ENCODE measurements around the gene DNMBP. TPM values are rescaled to one million over a fixed set of nuclear protein-coding genes. Genes with fewer than 3 reads are reported as not detected.
A peak's percentile ranks its signal among the peaks of the same experiment; 100 is the strongest.

Gene DNMBP
- total and polyA plus RNA-seq, 8 donors = 14.8 to 43.9 (median 37.2) TPM

DNA sequence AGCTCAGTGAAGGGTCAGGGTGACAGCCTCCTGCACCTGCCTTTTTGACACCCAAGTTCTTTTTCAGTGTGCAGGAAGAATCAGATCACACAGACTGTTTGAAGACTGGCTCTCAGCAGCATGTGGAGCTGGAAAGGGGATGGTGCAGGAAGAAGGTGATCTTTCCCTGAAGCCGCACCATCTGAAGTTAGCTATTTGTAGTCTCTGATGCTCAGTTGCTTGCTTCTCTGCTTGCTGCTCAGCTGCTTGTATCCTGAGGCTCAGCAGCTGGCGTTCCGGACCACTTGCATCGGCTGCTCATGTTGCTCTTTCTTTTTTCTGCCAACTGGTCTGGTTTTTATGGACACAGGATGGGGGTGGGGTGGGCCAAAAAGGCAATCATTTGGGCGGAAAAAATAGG lies 15.8 kb upstream of the DNMBP start:
- H3K9me3 ChIP-seq = peaks cover 0 to 18% of the 10 kb centered on the region in 2 donors
- H3K27ac ChIP-seq = no peak overlapping the region
- ATAC-seq = no peak
- DNase-seq = no peak
- H3K4me1 ChIP-seq = no peaks in the 10 kb centered on the region
- H3K4me3 ChIP-seq = no peak overlapping the region
- intact Hi-C loops (cut with DNase I) = no loop called here
- TF ChIP-seq, protein P1, sequence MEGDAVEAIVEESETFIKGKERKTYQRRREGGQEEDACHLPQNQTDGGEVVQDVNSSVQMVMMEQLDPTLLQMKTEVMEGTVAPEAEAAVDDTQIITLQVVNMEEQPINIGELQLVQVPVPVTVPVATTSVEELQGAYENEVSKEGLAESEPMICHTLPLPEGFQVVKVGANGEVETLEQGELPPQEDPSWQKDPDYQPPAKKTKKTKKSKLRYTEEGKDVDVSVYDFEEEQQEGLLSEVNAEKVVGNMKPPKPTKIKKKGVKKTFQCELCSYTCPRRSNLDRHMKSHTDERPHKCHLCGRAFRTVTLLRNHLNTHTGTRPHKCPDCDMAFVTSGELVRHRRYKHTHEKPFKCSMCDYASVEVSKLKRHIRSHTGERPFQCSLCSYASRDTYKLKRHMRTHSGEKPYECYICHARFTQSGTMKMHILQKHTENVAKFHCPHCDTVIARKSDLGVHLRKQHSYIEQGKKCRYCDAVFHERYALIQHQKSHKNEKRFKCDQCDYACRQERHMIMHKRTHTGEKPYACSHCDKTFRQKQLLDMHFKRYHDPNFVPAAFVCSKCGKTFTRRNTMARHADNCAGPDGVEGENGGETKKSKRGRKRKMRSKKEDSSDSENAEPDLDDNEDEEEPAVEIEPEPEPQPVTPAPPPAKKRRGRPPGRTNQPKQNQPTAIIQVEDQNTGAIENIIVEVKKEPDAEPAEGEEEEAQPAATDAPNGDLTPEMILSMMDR (IDR thresholded peaks at IDR 0.05) = no peak
- H3K27me3 ChIP-seq = peaks cover 0 to 5% of the 10 kb centered on the region in 2 donors
- no peaks in the 10 kb centered on the region for H3K36me3 ChIP-seq

DNA sequence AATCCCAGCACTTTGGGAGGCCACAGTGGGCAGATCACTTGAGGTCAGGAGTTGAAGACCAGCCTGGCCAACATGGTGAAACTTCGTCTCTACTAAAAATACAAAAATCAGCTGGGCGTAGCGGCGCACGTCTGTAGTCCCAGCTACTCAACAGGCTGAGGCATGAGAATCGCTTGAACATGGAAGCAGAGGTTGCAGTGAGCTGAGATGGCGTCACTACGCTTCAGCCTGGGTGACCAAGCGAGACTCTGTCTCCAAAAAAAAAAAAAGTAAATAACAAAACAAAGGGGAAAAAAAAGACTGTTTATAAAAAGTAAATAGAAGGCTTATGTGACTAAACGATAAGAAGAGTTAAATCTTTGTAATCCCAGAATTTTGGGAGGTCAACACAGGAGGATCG lies 15.0 kb upstream of the DNMBP start:
- Histone ChIP-seq H3K4me3 (no peak overlapping the region), H3K27me3 (peaks cover 0 to 8% of the 10 kb centered on the region in 2 donors), H3K9me3 (peaks cover 0 to 18% of the 10 kb centered on the region in 2 donors), H3K27ac (no peak overlapping the region), H3K4me1 (no peaks in the 10 kb centered on the region), H3K36me3 (no peaks in the 10 kb centered on the region)
- TF ChIP-seq, protein P1 (IDR thresholded peaks at IDR 0.05) = no peak
- no peak for ATAC-seq
- no peak for DNase-seq
- intact Hi-C loops (cut with DNase I) = no loop called here

DNA sequence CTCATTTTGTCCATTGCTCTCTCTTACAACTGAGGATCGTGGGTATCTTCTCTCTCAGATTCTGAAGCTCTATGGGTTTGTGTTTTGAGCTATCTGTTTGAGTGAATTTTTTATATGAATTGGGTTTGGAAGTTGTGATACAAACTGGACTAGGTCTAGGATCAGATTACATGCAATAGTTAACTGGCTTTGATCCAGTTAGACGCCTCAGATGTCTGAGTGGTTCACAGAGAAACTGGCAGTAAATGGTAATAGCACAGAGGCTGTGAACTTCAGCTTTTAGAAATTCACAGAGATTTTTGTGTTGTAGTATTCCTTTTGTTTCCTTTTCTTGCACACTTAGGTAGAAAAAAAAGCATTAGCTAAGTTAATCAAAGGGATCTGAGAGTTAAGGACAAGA lies 12.7 kb upstream of the DNMBP start:
- TF ChIP-seq, protein P1 (IDR thresholded peaks at IDR 0.05) = no peak
- no peaks in the 10 kb centered on the region for H3K36me3 ChIP-seq
- peak in 1 of 4 donors; percentile 31 for DNase-seq
- intact Hi-C loops (cut with DNase I) = no loop called here
- H3K4me3 ChIP-seq = no peak overlapping the region
- H3K27ac ChIP-seq = no peak overlapping the region
- peaks cover 0 to 10% of the 10 kb centered on the region in 2 donors for H3K27me3 ChIP-seq
- no peak for ATAC-seq
- H3K9me3 ChIP-seq = peaks cover 0 to 5% of the 10 kb centered on the region in 2 donors
- no peaks in the 10 kb centered on the region for H3K4me1 ChIP-seq

DNA sequence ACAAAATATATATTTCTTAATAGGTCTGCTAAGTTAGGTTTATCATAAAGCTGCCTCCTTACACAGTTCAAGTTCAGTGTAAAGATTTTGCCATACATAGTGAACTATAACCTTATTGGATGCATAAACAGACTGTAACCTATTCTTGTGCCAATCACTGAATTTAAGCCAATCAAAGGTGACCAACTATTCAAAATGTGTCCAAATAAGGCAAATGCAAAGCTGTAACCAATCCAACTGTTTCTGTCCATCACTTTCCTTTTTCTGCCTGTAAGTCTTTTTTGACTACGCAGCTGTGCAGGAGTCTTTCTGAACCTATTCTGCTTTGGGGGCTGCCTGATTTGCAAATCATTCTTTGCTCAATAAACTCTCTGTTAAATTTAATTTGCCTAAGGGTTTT lies 11.6 kb upstream of the DNMBP start:
- ATAC-seq (no peak), DNase-seq (no peak)
- intact Hi-C loops (cut with DNase I) = no loop called here
- Histone ChIP-seq H3K27ac (no peak overlapping the region), H3K27me3 (peaks cover 0 to 10% of the 10 kb centered on the region in 2 donors), H3K36me3 (no peaks in the 10 kb centered on the region), H3K4me3 (no peak overlapping the region), H3K4me1 (no peaks in the 10 kb centered on the region), H3K9me3 (no peaks in the 10 kb centered on the region)
- TF ChIP-seq, protein P1 (IDR thresholded peaks at IDR 0.05) = no peak

DNA sequence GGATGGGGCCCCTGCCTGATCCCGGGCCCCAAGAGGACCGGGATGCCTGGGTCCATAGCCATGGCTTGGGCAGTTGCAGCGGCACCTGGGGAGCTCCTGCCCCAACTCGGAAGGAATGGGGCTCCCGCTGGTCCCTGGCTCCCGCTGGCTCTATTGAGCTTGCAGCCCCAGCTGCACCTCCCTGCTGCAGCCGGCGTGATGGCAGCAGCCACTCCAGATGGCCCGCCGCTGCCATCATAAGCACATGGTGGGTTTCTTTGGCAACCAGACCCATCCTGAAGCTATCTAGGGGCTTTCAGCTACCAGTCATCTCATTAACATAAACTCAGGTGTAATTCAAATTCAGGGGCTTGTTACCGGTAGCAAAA lies 11.1 kb upstream of the DNMBP start:
- ATAC-seq = no peak
- Histone ChIP-seq H3K4me3 (no peak overlapping the region), H3K4me1 (no peaks in the 10 kb centered on the region), H3K36me3 (no peaks in the 10 kb centered on the region), H3K27me3 (peaks cover 0 to 10% of the 10 kb centered on the region in 2 donors), H3K27ac (no peak overlapping the region), H3K9me3 (no peaks in the 10 kb centered on the region)
- intact Hi-C loops (cut with DNase I) = no loop called here
- no peak for DNase-seq
- TF ChIP-seq, protein P1 (IDR thresholded peaks at IDR 0.05) = no peak
